Endothelial cell of umbilical vein (primary cell): ENCODE results near the gene ST3GAL4. TPM values are rescaled to one million over a fixed set of nuclear protein-coding genes. Genes with fewer than 3 reads are reported as not detected.

ENCODE experiments used
- BruUV-seq: library from RNA; stranded (reverse); fragments of 400-500 nt; replicated peaks from 2 replicates; lab custom pipeline; 2021; lab: Mats Ljungman, UMichigan
- CTCF ChIA-PET: fragments of 300-600, 350-600 bp; sonication (Branson Sonifier 250); formaldehyde crosslinking; loops from one replicate; lab custom pipeline; 2021; ENCODE audit warnings: antibody characterized with exemption, inconsistent platforms; lab: Charles Lee
- POLR2A ChIA-PET: fragments of 300-600, 350-600 bp; sonication (Branson Sonifier 250); formaldehyde crosslinking; loops from one replicate; lab custom pipeline; 2021; ENCODE audit warnings: antibody characterized with exemption, inconsistent platforms; lab: Charles Lee
- DNase-seq: peaks from one replicate; pipeline ENCODE4 v3.0.0-alpha.2; 2011; ENCODE audit warnings: low read depth, low spot score
- FAIRE-seq: peaks from 2 replicates; lab custom pipeline; 2011; peaks lifted over from hg19 to GRCh38; lab: Jason Lieb, UNC
- H2AFZ ChIP-seq: 2 replicates; pipeline ENCODE4 v1.6.0; 2012; ENCODE audit warnings: low read depth, low read length, control low read depth, inconsistent platforms
- H3K27ac ChIP-seq: 2 replicates; pipeline ENCODE4 v1.5.1; 2011; ENCODE audit warnings: low read depth, mild to moderate bottlenecking, control low read depth, low read length, moderate library complexity; ENCODE audit not compliant: insufficient read depth
- H3K27me3 ChIP-seq, 2 experiments: 2 replicates each; pipeline versions ENCODE4 v1.6.0 to v1.6.1; 2011; ENCODE audit warnings: low read length in 2 of 2, mixed read lengths in 1 of 2; ENCODE audit not compliant: control insufficient read depth in 2 of 2, insufficient read depth in 2 of 2
- H3K36me3 ChIP-seq, 2 experiments: 2 replicates in 1 of 2; 3 replicates in 1 of 2; pipeline ENCODE4 v1.5.1; 2011; ENCODE audit warnings: low read length in 2 of 2, mild to moderate bottlenecking in 1 of 2, moderate library complexity in 1 of 2; ENCODE audit not compliant: control insufficient read depth in 2 of 2, insufficient read depth in 2 of 2; ENCODE audit errors: extremely low read depth in 1 of 2
- H3K4me1 ChIP-seq: 3 replicates; pipeline ENCODE4 v1.5.1; 2011; ENCODE audit warnings: mild to moderate bottlenecking, low read length; ENCODE audit not compliant: control insufficient read depth, insufficient read depth; ENCODE audit errors: extremely low read depth
- H3K4me2 ChIP-seq: 2 replicates; pipeline ENCODE4 v1.6.1; 2011; ENCODE audit warnings: low read length, control low read depth, mixed read lengths; ENCODE audit not compliant: insufficient read depth
- H3K4me3 ChIP-seq, 3 experiments: fragments of 200-600 bp in 1 of 3; sonication (generic), shearing (Covaris generic) in 1 of 3; replicated peaks in 1 of 3; 2 replicates each; pipeline ENCODE4 v1.5.1; 2011 to 2016; ENCODE audit warnings: control low read depth in 3 of 3, low read length in 3 of 3, mild to moderate bottlenecking in 2 of 3, inconsistent platforms in 1 of 3, low read depth in 1 of 3, moderate library complexity in 1 of 3; ENCODE audit not compliant: insufficient read depth in 1 of 3
- H3K79me2 ChIP-seq: 2 replicates; pipeline ENCODE4 v1.6.0; 2012; ENCODE audit warnings: low read length, inconsistent platforms; ENCODE audit not compliant: control insufficient read depth, insufficient read depth
- H3K9ac ChIP-seq: replicated peaks from 2 replicates; pipeline ENCODE3; 2011; ENCODE audit warnings: low read length, control low read depth; ENCODE audit not compliant: insufficient read depth; ENCODE audit errors: extremely low read depth
- H3K9me1 ChIP-seq: replicated peaks from 3 replicates; pipeline ENCODE4 v1.6.0; 2011; ENCODE audit warnings: mild to moderate bottlenecking, low read length; ENCODE audit not compliant: control insufficient read depth, insufficient read depth; ENCODE audit errors: extremely low read depth
- H3K9me3 ChIP-seq: replicated peaks from 2 replicates; pipeline ENCODE4 v1.5.1; 2012; ENCODE audit warnings: low read length, inconsistent platforms; ENCODE audit not compliant: control insufficient read depth, insufficient read depth
- H4K20me1 ChIP-seq: replicated peaks from 2 replicates; pipeline ENCODE3; 2011; ENCODE audit warnings: mild to moderate bottlenecking, low read length; ENCODE audit not compliant: control insufficient read depth, insufficient read depth; ENCODE audit errors: extremely low read depth
- CTCF ChIP-seq, 2 donors: IDR thresholded peaks; 1 replicate in 1 of 2; 2 replicates in 1 of 2; pipeline ENCODE4 v1.5.1; 2011; ENCODE audit warnings: low read length in 2 of 2, mild to moderate bottlenecking in 2 of 2, moderate library complexity in 2 of 2, control low read depth in 1 of 2, inconsistent platforms in 1 of 2, low read depth in 1 of 2; ENCODE audit not compliant: insufficient read depth in 1 of 2; ENCODE audit errors: extremely low read depth in 1 of 2
- EZH2 ChIP-seq: IDR thresholded peaks from 2 replicates; pipeline ENCODE4 v1.6.1; 2012; ENCODE audit warnings: borderline replicate concordance, low read depth, mild to moderate bottlenecking, moderate library complexity, low read length, inconsistent platforms; ENCODE audit not compliant: severe bottlenecking
- FOS ChIP-seq: IDR thresholded peaks from 2 replicates; pipeline ENCODE4 v1.6.1; 2011; ENCODE audit warnings: mild to moderate bottlenecking, low read length, moderate library complexity, borderline replicate concordance; ENCODE audit not compliant: insufficient read depth
- GATA2 ChIP-seq: IDR thresholded peaks from 2 replicates; pipeline ENCODE4 v1.7.0; 2011; ENCODE audit warnings: low read depth, mild to moderate bottlenecking, moderate library complexity, mixed read lengths, low read length; ENCODE audit not compliant: insufficient read length, insufficient read depth
- JUN ChIP-seq: IDR thresholded peaks from 2 replicates; pipeline ENCODE4 v1.6.1; 2011; ENCODE audit warnings: borderline replicate concordance, low read depth; ENCODE audit not compliant: insufficient read length, insufficient read depth
- MYC ChIP-seq: IDR thresholded peaks from one replicate; pipeline ENCODE4 v1.6.1; 2011; ENCODE audit warnings: mild to moderate bottlenecking, low read depth, low read length
- POLR2A ChIP-seq: IDR thresholded peaks from 2 replicates; pipeline ENCODE4 v1.6.1; 2012; ENCODE audit warnings: low read depth, mild to moderate bottlenecking, control low read depth, low read length
- POLR2AphosphoS5 ChIP-seq: IDR thresholded peaks from 2 replicates; pipeline ENCODE4 v1.6.1; 2012; ENCODE audit warnings: low read depth, mild to moderate bottlenecking, control low read depth, low read length, moderate library complexity; ENCODE audit not compliant: insufficient read depth
- dilution Hi-C: fragments of 300-500 bp; cut with MboI; formaldehyde crosslinking; loops from one replicate; pipeline ENCODE4 v1.15.0; 2019; ENCODE audit warnings: low sequenced_read_pairs; ENCODE audit not compliant: extremely low pct_ligation_motif_present
- intact Hi-C: fragments of 100-400 bp; cut with micrococcal nuclease; formaldehyde crosslinking; loops from one replicate; pipeline ENCODE4 v1.10.0; 2022
- polyA plus RNA-seq, 4 experiments: library from polyadenylated mRNA; depleted of rRNA in 3 of 4; stranded (reverse) in 3 of 4; unstranded in 1 of 4; fragments of >200 nt; gene quantifications; 2 replicates each; pipeline versions ENCODE4 v1.2.1 to v1.2.3, GENCODE V29; 2011 to 2012; ENCODE audit warnings: missing spikeins in 1 of 4
- total RNA-seq: library from RNA; stranded (reverse); gene quantifications from 2 replicates; pipeline ENCODE4 v1.2.3, GENCODE V29; 2021
- TF ChIP-seq, protein P1 (sequence below): IDR thresholded peaks from 2 replicates; pipeline ENCODE4 v1.6.1; 2011; ENCODE audit not compliant: insufficient read depth, insufficient read length

ST3GAL4 gene
- total and polyA plus RNA-seq, 2 donors (not counting 3 experiments of a cell fraction or from before 2014, with no cell fraction given) = 17.7 to 19.4 TPM

DNA sequence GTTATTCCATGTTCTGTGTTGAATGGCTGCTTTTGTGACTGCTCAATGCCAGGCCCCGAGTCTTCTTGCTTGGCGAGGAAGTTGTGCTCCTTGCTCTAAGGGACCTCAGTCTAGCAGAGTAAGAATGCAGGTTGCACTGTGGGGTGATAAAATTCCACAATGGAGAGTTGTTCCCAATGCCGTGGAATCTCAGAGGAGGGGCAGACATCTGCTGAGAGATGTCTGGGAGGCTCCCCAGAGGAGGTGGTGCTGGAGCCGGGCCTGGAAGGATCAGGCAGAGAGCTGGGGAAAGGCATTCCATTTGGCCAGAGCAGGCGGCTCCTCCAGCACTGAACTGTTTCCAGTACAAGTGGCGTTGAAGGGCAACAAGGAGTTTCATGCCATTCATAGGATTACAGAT lies 55.2 kb downstream of the ST3GAL4 start:
- intact Hi-C loops (no loop called here), dilution Hi-C loops (no loop called here)
- POLR2A ChIA-PET = no interaction called here
- DNase-seq (no peak), FAIRE-seq (no peak)
- Histone ChIP-seq H3K4me3 (no peak overlapping the region), H3K27ac (no peak overlapping the region), H3K9ac (no peak overlapping the region), H3K36me3 (peaks cover 0 to 5% of the 10 kb centered on the region in 2 experiments), H3K9me3 (no peaks in the 10 kb centered on the region), H2AFZ (no peak overlapping the region), H3K79me2 (no peaks in the 10 kb centered on the region), H3K4me2 (no peak overlapping the region), H3K9me1 (no peaks in the 10 kb centered on the region), H3K27me3 (no peaks in the 10 kb centered on the region), H4K20me1 (no peaks in the 10 kb centered on the region), H3K4me1 (no peaks in the 10 kb centered on the region)
- no TSS peak for BruUV-seq
- TF ChIP-seq FOS = no peak
- no peak for TF ChIP-seq EZH2
- no peak for TF ChIP-seq GATA2
- no peak for TF ChIP-seq POLR2AphosphoS5
- TF ChIP-seq, protein P1, sequence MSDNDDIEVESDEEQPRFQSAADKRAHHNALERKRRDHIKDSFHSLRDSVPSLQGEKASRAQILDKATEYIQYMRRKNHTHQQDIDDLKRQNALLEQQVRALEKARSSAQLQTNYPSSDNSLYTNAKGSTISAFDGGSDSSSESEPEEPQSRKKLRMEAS = no peak
- no peak for TF ChIP-seq POLR2A
- no peak for TF ChIP-seq CTCF (IDR thresholded peaks at IDR 0.05; ENCODE audit: extremely low read depth in 1 of 2, insufficient read depth in 1 of 2, low read depth in 1 of 2, low read length in 2 of 2)
- TF ChIP-seq MYC = no peak
- TF ChIP-seq JUN = no peak
- CTCF ChIA-PET = interaction anchor here (1.3 kb wide), 1 partner anchor 9 kb away, joined by 4 read pairs; no protein-coding TSS in a partner anchor
